K562 (cell line): ENCODE data around the gene SLC34A1. TPM values are rescaled to one million over a fixed set of nuclear protein-coding genes. Genes with fewer than 3 reads are reported as not detected.

Source experiments
- ARID1B ChIP-seq: fragments of 450-650 bp; IDR thresholded peaks from 2 replicates; pipeline ENCODE4 v1.6.1; 2016; ENCODE audit warnings: antibody characterized with exemption, mild to moderate bottlenecking, inconsistent platforms
- ATF2 ChIP-seq: sonication (generic); formaldehyde crosslinking; IDR thresholded peaks from 2 replicates; pipeline ENCODE4 v1.8.1; 2022; ENCODE audit warnings: missing genetic modification reagents
- DIDO1 ChIP-seq: fragments of 450-650 bp; IDR thresholded peaks from 2 replicates; pipeline ENCODE4 v1.6.1; 2016; ENCODE audit warnings: low read depth, missing biosample characterization, missing genetic modification characterization
- FOXJ2 ChIP-seq: fragments of 200-800 bp; sonication (Bioruptor generic); IDR thresholded peaks from 2 replicates; pipeline ENCODE4 v1.6.1; 2016; ENCODE audit warnings: missing genetic modification characterization, missing compliant biosample characterization
- GABPB1 ChIP-seq: sonication (generic); formaldehyde crosslinking; IDR thresholded peaks from 2 replicates; pipeline ENCODE4 v1.8.0; 2022; ENCODE audit warnings: mild to moderate bottlenecking, missing genetic modification reagents
- LARP7 ChIP-seq: fragments of 450-650 bp; IDR thresholded peaks from 2 replicates; pipeline ENCODE4 v1.6.1; 2016
- MGA ChIP-seq: fragments of 450-650 bp; IDR thresholded peaks from 2 replicates; pipeline ENCODE4 v1.6.1; 2016; ENCODE audit warnings: mild to moderate bottlenecking, moderate library complexity
- MTA1 ChIP-seq: fragments of 450-650 bp; IDR thresholded peaks from 2 replicates; pipeline ENCODE4 v1.6.1; 2017; ENCODE audit warnings: borderline replicate concordance
- NCOA2 ChIP-seq, 2 experiments: fragments of 450-650 bp; IDR thresholded peaks; 2 replicates each; pipeline ENCODE4 v1.6.1; 2018; ENCODE audit warnings: mild to moderate bottlenecking in 2 of 2, moderate library complexity in 1 of 2; ENCODE audit not compliant: partially characterized antibody in 2 of 2
- PRPF4 ChIP-seq: fragments of 200-400 bp; formaldehyde crosslinking; IDR thresholded peaks from one replicate; pipeline ENCODE4 v1.6.1; 2017; ENCODE audit warnings: low read length, low read depth, mild to moderate bottlenecking; ENCODE audit not compliant: insufficient read depth, poor library complexity, severe bottlenecking
- SETDB1 ChIP-seq: IDR thresholded peaks from one replicate; pipeline ENCODE4 v1.6.1; 2012; ENCODE audit warnings: low read length, control low read depth, inconsistent platforms
- SMC3 ChIP-seq: conservative IDR thresholded peaks from 2 replicates; pipeline ENCODE4 v1.6.1; 2011; ENCODE audit warnings: low read depth, low read length, improper control_type of control experiment; ENCODE audit not compliant: insufficient read depth
- TOE1 ChIP-seq, 2 experiments: fragments of 450-650 bp in 1 of 2; sonication (generic) in 1 of 2; formaldehyde crosslinking in 1 of 2; IDR thresholded peaks; 2 replicates each; pipeline versions ENCODE4 v1.7.1 to v1.8.0; 2016 to 2022; ENCODE audit warnings: borderline replicate concordance in 2 of 2, mild to moderate bottlenecking in 2 of 2, antibody characterized with exemption in 1 of 2, inconsistent platforms in 1 of 2, low read depth in 1 of 2, missing genetic modification reagents in 1 of 2, moderate library complexity in 1 of 2
- TRIM24 ChIP-seq, 2 experiments: fragments of 450-650 bp; IDR thresholded peaks; 2 replicates each; pipeline ENCODE4 v1.6.1; 2016
- polyA plus RNA-seq, 8 experiments: library from polyadenylated mRNA; depleted of rRNA in 4 of 8; stranded (reverse) in 5 of 8; unstranded in 3 of 8; fragments of >200 nt; fragmentation: Nextera tagmentation in 2 of 8; fragmentation: Illumina TruSeq in 1 of 8; extraction: Ambion mirVana in 2 of 8; extraction: Trizol in 1 of 8; gene quantifications; 2 replicates each; pipeline versions ENCODE4 v1.2.1 to v1.2.3, GENCODE V29; 2011 to 2014; ENCODE audit warnings: inconsistent platforms in 1 of 8, missing spikeins in 1 of 8
- total RNA-seq, 7 experiments: library from RNA; depleted of rRNA in 6 of 7; stranded (reverse); fragments of >200 nt in 6 of 7; fragmentation: Illumina TruSeq in 2 of 7; extraction: Trizol in 2 of 7; gene quantifications; 2 replicates each; pipeline versions ENCODE4 v1.2.1 to v1.2.3, GENCODE V29; 2011 to 2021; ENCODE audit warnings: low replicate concordance in 1 of 7

The SLC34A1 gene
- total and polyA plus RNA-seq, 9 of the 15 experiments (the other 6 are each of a cell fraction or from before 2014, with no cell fraction given) = not detected

- TF ChIP-seq MGA (peak; percentile 53), DIDO1 (tag) (peak; percentile 92), PRPF4 (no peak), ATF2 (CRISPR knock-in tag) (no peak), FOXJ2 (tag) (no peak), SMC3 (no peak), ARID1B (no peak; the same call in 1 of the 2 replicates), TOE1 (IDR thresholded peaks at IDR 0.05; ENCODE audit: borderline replicate concordance) (peak; percentile 92; the same call in 1 of the 2 replicates), TOE1 (CRISPR knock-in tag; IDR thresholded peaks at IDR 0.05; ENCODE audit: borderline replicate concordance, low read depth) (0 out of 2 replicates have a peak, but pooled peaks have one; percentile 51), SETDB1 (no peak), NCOA2 (IDR thresholded peaks at IDR 0.05; ENCODE audit: partially characterized antibody in 2 of 2) (peak in 1 of 2 experiments; percentile 93), LARP7 (no peak; the same call in 1 of the 2 replicates), GABPB1 (CRISPR knock-in tag) (peak; percentile 99), MTA1 (peak; percentile 45; the same call in 1 of the 2 replicates), TRIM24 (IDR thresholded peaks at IDR 0.05) (peak in 1 of 2 experiments; percentile 98; a peak in 2 of 4 replicates)
These were observed 32.6 kb upstream of the SLC34A1 start, which contains the start of gene LMAN2 (continued) for GRCh38 chr5:177351392-177352329.
